Renal cortical epithelial cell (primary cell): ENCODE measurements around the gene LAMB4. TPM values are rescaled to one million over a fixed set of nuclear protein-coding genes. Genes with fewer than 3 reads are reported as not detected.

Source experiments
- DNase-seq: peaks from one replicate; pipeline ENCODE4 v3.0.0-alpha.2; 2011; ENCODE audit warnings: low read depth
- total RNA-seq: library from RNA; depleted of rRNA; stranded (reverse); fragments of >200 nt; gene quantifications from 2 replicates; pipeline ENCODE4 v1.2.3, GENCODE V29; 2014

LAMB4 gene
- 0.17 and 0.65 TPM in 2 replicates for total RNA-seq

GRCh38 chr7:108130261-108130660 lies at the start of gene LAMB4:
TSS of gene LAMB4 (minus strand) at chr7:108130361. CDS start at chr7:108123164, 7,197 bp downstream.
- DNase-seq: no peak

- DNase-seq: no peak
These were observed 48.2 kb upstream of the LAMB4 start for GRCh38 chr7:108178398-108178797.

GRCh38 chr7:108171164-108171563 lies 41.0 kb upstream of the LAMB4 start:
- no peak for DNase-seq

GRCh38 chr7:108170251-108170650 lies 40.1 kb upstream of the LAMB4 start:
- DNase-seq: no peak

- DNase-seq: no peak
These were observed 37.3 kb upstream of the LAMB4 start for GRCh38 chr7:108167460-108167859.

GRCh38 chr7:108166687-108167086 lies 36.5 kb upstream of the LAMB4 start:
- no peak for DNase-seq

- DNase-seq: no peak
These were observed 35.6 kb upstream of the LAMB4 start for GRCh38 chr7:108165723-108166122.

- DNase-seq: no peak
These were observed 34.8 kb upstream of the LAMB4 start for GRCh38 chr7:108164946-108165345.

- DNase-seq: no peak
These were observed 34.2 kb upstream of the LAMB4 start for GRCh38 chr7:108164342-108164741.

GRCh38 chr7:108158776-108159175 lies 28.6 kb upstream of the LAMB4 start:
- peak; percentile 80 for DNase-seq

- no peak for DNase-seq
These were observed 27.6 kb upstream of the LAMB4 start for GRCh38 chr7:108157606-108158335.

- no peak for DNase-seq
These were observed 26.9 kb upstream of the LAMB4 start for GRCh38 chr7:108156897-108157605.

- DNase-seq: no peak
These were observed 22.0 kb upstream of the LAMB4 start for GRCh38 chr7:108152198-108152597.

- no peak for DNase-seq
These were observed 19.7 kb upstream of the LAMB4 start for GRCh38 chr7:108149908-108150307.

- no peak for DNase-seq
These were observed 19.0 kb upstream of the LAMB4 start for GRCh38 chr7:108149119-108149518.

- no peak for DNase-seq
These were observed 16.9 kb upstream of the LAMB4 start for GRCh38 chr7:108147031-108147563.

GRCh38 chr7:108146070-108146842 lies 16.1 kb upstream of the LAMB4 start:
- peak; percentile 65 for DNase-seq

GRCh38 chr7:108145401-108145800 lies 15.2 kb upstream of the LAMB4 start:
- no peak for DNase-seq

GRCh38 chr7:108144931-108145330 lies 14.8 kb upstream of the LAMB4 start:
- DNase-seq: no peak

GRCh38 chr7:108143658-108144420 lies 13.7 kb upstream of the LAMB4 start:
- DNase-seq: no peak

- DNase-seq: no peak
These were observed 12.6 kb upstream of the LAMB4 start for GRCh38 chr7:108142675-108143259.
